Epithelial cell of esophagus (primary cell): ENCODE results near the gene PPP2R3A.

Experiments used
- DNase-seq: peaks from one replicate; pipeline ENCODE4 v3.0.0; 2010; ENCODE audit warnings: low read depth
- H3K4me3 ChIP-seq: 2 replicates; pipeline ENCODE4 v1.5.1; 2011; ENCODE audit warnings: mild to moderate bottlenecking, low read length, control low read depth
- TF ChIP-seq, protein P1 (sequence below): IDR thresholded peaks from 2 replicates; pipeline ENCODE4 v1.5.1; 2011; ENCODE audit warnings: low read depth, mild to moderate bottlenecking, low read length, control low read depth, inconsistent platforms; ENCODE audit not compliant: insufficient read depth; ENCODE audit errors: missing control alignments

Gene PPP2R3A

DNA sequence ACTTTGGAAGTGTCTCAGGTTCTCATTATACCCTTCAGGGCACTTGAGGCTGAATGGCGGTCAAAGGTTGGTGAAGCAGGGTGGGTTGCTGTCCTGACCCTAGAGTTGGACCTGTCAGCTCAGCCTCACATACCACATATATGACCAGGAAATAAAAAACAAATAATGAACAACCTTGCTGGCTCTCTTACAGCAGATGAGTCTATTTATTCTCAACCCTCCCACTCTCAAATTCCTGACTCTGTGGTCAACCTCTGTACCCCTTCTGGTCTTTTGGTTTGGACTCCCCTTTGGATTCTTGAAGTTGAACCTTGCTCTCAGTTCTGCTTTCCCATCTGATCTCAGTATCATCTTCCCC lies 16.9 kb downstream of the PPP2R3A start:
- TF ChIP-seq, protein P1, sequence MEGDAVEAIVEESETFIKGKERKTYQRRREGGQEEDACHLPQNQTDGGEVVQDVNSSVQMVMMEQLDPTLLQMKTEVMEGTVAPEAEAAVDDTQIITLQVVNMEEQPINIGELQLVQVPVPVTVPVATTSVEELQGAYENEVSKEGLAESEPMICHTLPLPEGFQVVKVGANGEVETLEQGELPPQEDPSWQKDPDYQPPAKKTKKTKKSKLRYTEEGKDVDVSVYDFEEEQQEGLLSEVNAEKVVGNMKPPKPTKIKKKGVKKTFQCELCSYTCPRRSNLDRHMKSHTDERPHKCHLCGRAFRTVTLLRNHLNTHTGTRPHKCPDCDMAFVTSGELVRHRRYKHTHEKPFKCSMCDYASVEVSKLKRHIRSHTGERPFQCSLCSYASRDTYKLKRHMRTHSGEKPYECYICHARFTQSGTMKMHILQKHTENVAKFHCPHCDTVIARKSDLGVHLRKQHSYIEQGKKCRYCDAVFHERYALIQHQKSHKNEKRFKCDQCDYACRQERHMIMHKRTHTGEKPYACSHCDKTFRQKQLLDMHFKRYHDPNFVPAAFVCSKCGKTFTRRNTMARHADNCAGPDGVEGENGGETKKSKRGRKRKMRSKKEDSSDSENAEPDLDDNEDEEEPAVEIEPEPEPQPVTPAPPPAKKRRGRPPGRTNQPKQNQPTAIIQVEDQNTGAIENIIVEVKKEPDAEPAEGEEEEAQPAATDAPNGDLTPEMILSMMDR, result no peak
- DNase-seq, result no peak
- no peak overlapping the region for H3K4me3 ChIP-seq

DNA sequence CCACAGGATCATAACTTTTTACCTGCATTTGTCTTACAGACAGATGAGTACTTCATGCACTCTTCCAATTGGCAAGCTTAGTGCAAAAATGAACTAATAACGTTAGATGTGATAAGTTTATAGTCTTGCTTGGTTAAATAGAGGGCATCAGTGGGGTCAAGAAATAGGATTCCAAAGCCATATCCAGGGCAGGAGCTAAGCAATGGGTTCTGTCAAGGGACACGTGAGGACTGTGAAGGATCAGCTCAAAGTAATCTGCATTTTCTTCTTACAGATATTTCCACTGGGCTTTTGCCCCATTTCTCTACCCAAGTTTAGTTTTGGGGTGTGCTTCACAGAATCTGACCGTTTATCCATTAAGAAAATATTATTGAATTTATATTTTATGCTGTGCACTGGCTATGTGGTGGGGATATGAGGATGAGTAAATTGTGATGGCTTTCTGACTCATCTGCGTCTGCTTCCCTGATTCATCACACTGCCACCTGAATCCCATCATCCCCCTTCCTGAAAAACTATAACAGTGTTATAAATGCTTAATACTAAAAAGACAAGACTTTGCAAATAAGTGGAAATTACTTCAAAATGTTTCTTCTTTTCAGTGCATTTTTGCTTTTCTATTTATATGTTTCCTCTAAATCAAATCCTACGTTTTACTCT lies 17.5 kb downstream of the PPP2R3A start:
- DNase-seq, result peak; percentile 77
- TF ChIP-seq, protein P1, result no peak
- no peak overlapping the region for H3K4me3 ChIP-seq

DNA sequence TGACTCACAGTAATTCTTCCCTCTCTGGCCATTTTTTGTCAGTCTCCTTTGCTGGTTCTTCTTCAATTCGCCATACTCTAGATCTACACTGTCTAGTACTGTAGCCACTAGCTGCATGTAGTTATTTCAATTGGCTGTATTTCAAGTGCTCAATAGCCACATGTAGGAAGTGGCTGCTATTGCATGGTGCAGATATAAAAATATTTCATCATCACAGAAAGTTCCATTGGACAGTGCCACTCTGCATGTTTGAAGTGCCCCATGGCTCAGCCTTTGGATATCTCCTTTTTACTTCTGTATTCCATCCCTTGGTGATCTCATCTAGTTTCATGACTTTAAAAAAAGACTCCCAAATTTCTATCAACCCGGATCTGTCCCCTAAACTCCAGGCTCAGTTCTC lies 22.1 kb downstream of the PPP2R3A start:
- H3K4me3 ChIP-seq, result no peak overlapping the region
- TF ChIP-seq, protein P1, result no peak
- no peak for DNase-seq

DNA sequence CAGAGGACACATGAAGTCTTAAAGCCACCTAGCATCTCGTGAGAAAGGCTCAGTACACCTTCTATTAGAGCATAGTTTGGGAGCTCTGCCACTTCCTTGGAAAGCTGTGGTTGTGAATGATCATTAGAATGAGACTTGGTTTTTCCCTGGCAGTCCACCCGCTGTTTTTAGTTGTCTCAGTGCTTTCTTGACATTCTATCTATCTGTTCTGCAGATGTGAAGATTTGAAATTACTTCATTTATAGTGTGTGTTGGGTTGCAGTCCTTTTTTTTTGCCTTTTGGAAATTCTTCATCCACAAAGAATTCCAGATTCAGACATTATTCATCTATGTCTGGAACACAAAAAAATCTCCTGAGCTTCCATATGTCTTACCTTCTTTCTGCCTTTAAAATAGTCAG lies 23.7 kb downstream of the PPP2R3A start:
- DNase-seq, result no peak
- TF ChIP-seq, protein P1, result no peak
- H3K4me3 ChIP-seq, result no peak overlapping the region

DNA sequence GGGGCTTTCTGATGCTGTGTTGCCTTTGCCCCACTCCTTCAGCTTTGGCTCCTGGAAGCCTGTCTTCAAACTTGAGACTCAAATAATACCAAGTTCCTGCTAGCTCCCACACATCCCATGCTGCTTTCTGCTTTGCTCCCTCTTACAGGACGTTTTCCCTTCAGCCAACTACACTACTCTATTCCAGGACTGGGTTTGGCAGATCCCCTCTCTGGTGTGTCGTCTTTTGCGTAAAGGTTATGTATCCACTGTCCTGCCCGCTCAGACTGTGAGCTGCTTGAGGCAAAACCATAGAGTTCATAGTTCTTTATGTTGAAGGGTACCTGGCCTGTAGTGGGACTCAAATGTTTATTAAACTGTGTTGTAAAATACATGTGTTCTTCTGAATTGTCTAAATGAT lies 25.4 kb downstream of the PPP2R3A start:
- TF ChIP-seq, protein P1, result no peak
- DNase-seq, result no peak
- H3K4me3 ChIP-seq, result no peak overlapping the region

DNA sequence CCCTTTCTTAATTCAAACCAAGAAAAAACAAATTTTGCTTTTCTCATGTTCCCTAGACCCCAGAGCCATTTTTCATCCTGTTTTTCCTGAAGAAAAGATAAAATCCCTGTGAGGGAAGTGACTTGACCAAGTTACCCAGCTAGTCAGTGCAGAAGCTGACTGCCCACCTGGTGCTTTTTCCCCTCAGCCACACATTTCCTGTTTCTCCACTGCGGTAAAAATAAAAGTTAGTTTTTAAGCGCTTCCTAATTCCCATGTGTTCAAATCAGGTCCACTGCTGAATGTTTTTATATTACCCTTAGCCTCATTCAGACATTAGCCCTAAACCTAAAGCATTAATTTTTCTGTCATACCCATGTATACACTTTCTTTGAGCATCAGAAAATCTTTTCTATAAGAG lies 26.1 kb downstream of the PPP2R3A start:
- TF ChIP-seq, protein P1, result no peak
- no peak overlapping the region for H3K4me3 ChIP-seq
- no peak for DNase-seq

DNA sequence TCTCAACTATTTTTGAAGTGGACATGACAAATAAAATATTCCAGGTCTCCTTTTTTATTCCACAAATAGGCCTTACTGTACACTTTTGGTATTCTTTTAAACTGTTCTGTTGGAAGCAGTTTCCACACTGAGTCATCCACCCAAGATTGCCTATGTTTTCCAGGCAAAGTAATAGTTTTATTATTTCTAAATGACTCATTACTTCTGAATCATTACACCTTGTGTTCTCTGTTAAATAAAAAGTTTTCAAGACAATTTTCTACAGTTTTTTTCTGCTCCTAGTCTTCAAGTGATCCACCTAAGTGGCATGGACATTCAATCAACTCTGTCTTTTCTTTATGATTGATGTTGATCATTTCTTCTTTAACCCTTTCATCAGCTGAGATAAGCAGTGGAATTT lies 26.5 kb downstream of the PPP2R3A start:
- TF ChIP-seq, protein P1, result no peak
- no peak overlapping the region for H3K4me3 ChIP-seq
- peak; percentile 80 for DNase-seq
